ENCODE results near the gene LHFPL2. TPM values are rescaled to one million over a fixed set of nuclear protein-coding genes. Genes with fewer than 3 reads are reported as not detected.
A peak's percentile ranks its signal among the peaks of the same experiment; 100 is the strongest.

Gene LHFPL2
- total and polyA plus RNA-seq, 2 experiments from 2014 or later, result 10.6 to 50.8 TPM

- H3K36me3 Mint-ChIP-seq (ENCODE audit: low read depth), result peaks cover 10% of the 10 kb centered on the region; the same call in 2 of the 3 replicates
- no peaks in the 10 kb centered on the region for H3F3A ChIP-seq (replicated peaks; ENCODE audit: low read depth)
- no peak; the same call in 2 of the 3 replicates for ATAC-seq
- no peak overlapping the region for H2AFZ ChIP-seq
- H3K27ac Mint-ChIP-seq, result 0 out of 2 replicates have a peak overlapping the region, but pooled peaks have one; percentile 18
- H3K9me3 Mint-ChIP-seq, result no peaks in the 10 kb centered on the region; the same call in 2 of the 3 replicates
- peaks cover 59% of the 10 kb centered on the region for H3K79me2 ChIP-seq (replicated peaks; ENCODE audit: insufficient read depth)
- H3K27ac ChIP-seq (ENCODE audit: low read depth), result 0 out of 2 replicates have a peak overlapping the region, but pooled peaks have one; percentile 14
- no peaks in the 10 kb centered on the region for H3K9me2 ChIP-seq (ENCODE audit: insufficient read depth)
- H3K4me1 ChIP-seq (ENCODE audit: insufficient read depth), result peaks cover 6% of the 10 kb centered on the region
- H3K36me3 ChIP-seq (ENCODE audit: insufficient read depth), result no peaks in the 10 kb centered on the region
- no peak overlapping the region for H3K4me2 ChIP-seq
- DNase-seq (ENCODE audit: low spot score), result no peak
- peaks cover 43% of the 10 kb centered on the region for H3K4me1 Mint-ChIP-seq
- TF ChIP-seq ZNF331 (CRISPR knock-in tag; IDR thresholded peaks at IDR 0.05; ENCODE audit: low read depth) (no peak), NANOG (IDR thresholded peaks at IDR 0.05; ENCODE audit: borderline replicate concordance) (no peak), ZNF462 (CRISPR knock-in tag; IDR thresholded peaks at IDR 0.05) (no peak), CREB1 (CRISPR knock-in tag; IDR thresholded peaks at IDR 0.05; ENCODE audit: low read depth) (no peak), ETS1 (IDR thresholded peaks at IDR 0.05) (no peak), REST (IDR thresholded peaks at IDR 0.05; ENCODE audit: unreplicated experiment) (no peak), POLR2AphosphoS5 (IDR thresholded peaks at IDR 0.05; ENCODE audit: low read depth) (no peak), CTCF (conservative IDR thresholded peaks at IDR 0.05; ENCODE audit: low read depth in 2 of 2) (no peak), ZNF114 (CRISPR knock-in tag; IDR thresholded peaks at IDR 0.05) (no peak), STAT1 (IDR thresholded peaks at IDR 0.05; ENCODE audit: unreplicated experiment) (no peak), EZH2 (IDR thresholded peaks at IDR 0.05; ENCODE audit: low read depth, unreplicated experiment) (no peak), JUNB (IDR thresholded peaks at IDR 0.05; ENCODE audit: unreplicated experiment) (no peak), EZH2phosphoT487 (IDR thresholded peaks at IDR 0.05; ENCODE audit: unreplicated experiment) (no peak)
- H4K20me1 ChIP-seq (replicated peaks; ENCODE audit: insufficient read depth), result peaks cover 12% of the 10 kb centered on the region
- H3K4me3 Mint-ChIP-seq, result no peak overlapping the region
- H3K27me3 ChIP-seq (ENCODE audit: insufficient read depth), result no peaks in the 10 kb centered on the region
- H3K27me3 Mint-ChIP-seq (ENCODE audit: insufficient read depth, low read depth, poor library complexity), result peaks cover 4% of the 10 kb centered on the region
- no peak overlapping the region for H3K4me3 ChIP-seq
Observed at GRCh38 chr5:78574731-78575161, 73.8 kb downstream of the LHFPL2 start.
